ENCODE measurements around the gene NTF3. TPM values are rescaled to one million over a fixed set of nuclear protein-coding genes. Genes with fewer than 3 reads are reported as not detected.

NTF3 gene
- polyA plus RNA-seq, 1 of the 3 experiments (the other 2 are of a cell fraction), result not detected

DNA sequence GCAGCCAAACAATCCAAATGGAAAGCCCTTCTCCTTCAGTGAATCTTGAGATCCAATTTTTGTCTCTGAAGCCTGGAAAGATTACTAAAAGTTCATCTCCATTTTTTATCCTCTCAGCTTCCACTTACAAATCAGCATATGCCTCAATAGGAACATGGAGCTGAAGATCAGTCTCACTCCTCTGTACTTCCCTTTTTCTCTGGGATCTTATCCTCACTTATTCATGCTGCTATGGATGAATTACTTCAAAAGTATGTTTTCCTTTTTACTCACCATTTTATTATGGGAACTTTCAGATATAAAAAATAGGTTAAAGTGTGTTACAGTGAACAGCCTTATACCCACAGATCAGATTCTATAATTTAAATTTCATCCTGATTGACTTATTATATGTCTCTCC lies 14.4 kb upstream of the NTF3 start:
- H3K9me2 ChIP-seq, result no peaks in the 10 kb centered on the region
- H3K9ac ChIP-seq, result no peak overlapping the region
- H4K20me1 ChIP-seq (ENCODE audit: insufficient read depth), result no peaks in the 10 kb centered on the region
- ChIA-PET POLR2A (no interaction called here), CTCF (no interaction called here)
- H2AFZ ChIP-seq (ENCODE audit: low read depth), result peak overlapping the region; percentile 67; the same call in 1 of the 2 replicates
- H3K4me1 ChIP-seq (ENCODE audit: control insufficient read depth in 1 of 2, insufficient read depth in 2 of 2, low read depth in 1 of 2, low read length in 1 of 2), result no peaks in the 10 kb centered on the region; a peak in 1 of 4 replicates
- H3K4me3 ChIP-seq (ENCODE audit: low read depth in 2 of 2, low read length in 1 of 2), result no peak overlapping the region
- no peak overlapping the region for H3K4me2 ChIP-seq
- H3K79me2 ChIP-seq (ENCODE audit: insufficient read depth), result no peaks in the 10 kb centered on the region
- H3K27ac ChIP-seq (ENCODE audit: low read depth in 2 of 2, low read length in 1 of 2), result peak overlapping the region in 1 of 2 experiments; percentile 30; a peak in 2 of 4 replicates
- 0 out of 2 replicates have a peak, but pooled peaks cover 3% of the 10 kb centered on the region for H3K9me3 ChIP-seq
- peaks cover 6% of the 10 kb centered on the region for H3F3A ChIP-seq (replicated peaks; ENCODE audit: insufficient read depth)
- TF ChIP-seq, protein P1, sequence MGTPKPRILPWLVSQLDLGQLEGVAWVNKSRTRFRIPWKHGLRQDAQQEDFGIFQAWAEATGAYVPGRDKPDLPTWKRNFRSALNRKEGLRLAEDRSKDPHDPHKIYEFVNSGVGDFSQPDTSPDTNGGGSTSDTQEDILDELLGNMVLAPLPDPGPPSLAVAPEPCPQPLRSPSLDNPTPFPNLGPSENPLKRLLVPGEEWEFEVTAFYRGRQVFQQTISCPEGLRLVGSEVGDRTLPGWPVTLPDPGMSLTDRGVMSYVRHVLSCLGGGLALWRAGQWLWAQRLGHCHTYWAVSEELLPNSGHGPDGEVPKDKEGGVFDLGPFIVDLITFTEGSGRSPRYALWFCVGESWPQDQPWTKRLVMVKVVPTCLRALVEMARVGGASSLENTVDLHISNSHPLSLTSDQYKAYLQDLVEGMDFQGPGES (IDR thresholded peaks at IDR 0.05; ENCODE audit: low read depth, low read length), result no peak
- TF ChIP-seq EP300 (IDR thresholded peaks at IDR 0.05; ENCODE audit: borderline replicate concordance in 1 of 2, low read depth in 1 of 2, low read length in 1 of 2) (no peak), TEAD4 (IDR thresholded peaks at IDR 0.05; ENCODE audit: borderline replicate concordance, insufficient read depth) (no peak), MXI1 (IDR thresholded peaks at IDR 0.05; ENCODE audit: low read depth, low read length) (no peak), TCF12 (IDR thresholded peaks at IDR 0.05) (no peak), NRF1 (IDR thresholded peaks at IDR 0.05; ENCODE audit: low read depth, low read length) (no peak), SIN3A (IDR thresholded peaks at IDR 0.05; ENCODE audit: borderline replicate concordance, low read depth, low read length) (no peak), YY1 (IDR thresholded peaks at IDR 0.05; ENCODE audit: low read depth) (no peak), FOXM1 (IDR thresholded peaks at IDR 0.05; ENCODE audit: low read depth) (no peak), EZH2phosphoT487 (IDR thresholded peaks at IDR 0.05; ENCODE audit: borderline replicate concordance, low read depth) (no peak), FOXJ3 (CRISPR knock-in tag; IDR thresholded peaks at IDR 0.05) (no peak), JUND (IDR thresholded peaks at IDR 0.05) (no peak), TAF1 (IDR thresholded peaks at IDR 0.05; ENCODE audit: borderline replicate concordance, low read depth, low read length) (no peak), POLR2AphosphoS5 (IDR thresholded peaks at IDR 0.05; ENCODE audit: low read depth, low read length) (no peak)
- TF ChIP-seq, protein P2, sequence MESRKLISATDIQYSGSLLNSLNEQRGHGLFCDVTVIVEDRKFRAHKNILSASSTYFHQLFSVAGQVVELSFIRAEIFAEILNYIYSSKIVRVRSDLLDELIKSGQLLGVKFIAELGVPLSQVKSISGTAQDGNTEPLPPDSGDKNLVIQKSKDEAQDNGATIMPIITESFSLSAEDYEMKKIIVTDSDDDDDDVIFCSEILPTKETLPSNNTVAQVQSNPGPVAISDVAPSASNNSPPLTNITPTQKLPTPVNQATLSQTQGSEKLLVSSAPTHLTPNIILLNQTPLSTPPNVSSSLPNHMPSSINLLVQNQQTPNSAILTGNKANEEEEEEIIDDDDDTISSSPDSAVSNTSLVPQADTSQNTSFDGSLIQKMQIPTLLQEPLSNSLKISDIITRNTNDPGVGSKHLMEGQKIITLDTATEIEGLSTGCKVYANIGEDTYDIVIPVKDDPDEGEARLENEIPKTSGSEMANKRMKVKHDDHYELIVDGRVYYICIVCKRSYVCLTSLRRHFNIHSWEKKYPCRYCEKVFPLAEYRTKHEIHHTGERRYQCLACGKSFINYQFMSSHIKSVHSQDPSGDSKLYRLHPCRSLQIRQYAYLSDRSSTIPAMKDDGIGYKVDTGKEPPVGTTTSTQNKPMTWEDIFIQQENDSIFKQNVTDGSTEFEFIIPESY (IDR thresholded peaks at IDR 0.05; ENCODE audit: borderline replicate concordance, low read depth), result no peak
- TF ChIP-seq, protein P3, sequence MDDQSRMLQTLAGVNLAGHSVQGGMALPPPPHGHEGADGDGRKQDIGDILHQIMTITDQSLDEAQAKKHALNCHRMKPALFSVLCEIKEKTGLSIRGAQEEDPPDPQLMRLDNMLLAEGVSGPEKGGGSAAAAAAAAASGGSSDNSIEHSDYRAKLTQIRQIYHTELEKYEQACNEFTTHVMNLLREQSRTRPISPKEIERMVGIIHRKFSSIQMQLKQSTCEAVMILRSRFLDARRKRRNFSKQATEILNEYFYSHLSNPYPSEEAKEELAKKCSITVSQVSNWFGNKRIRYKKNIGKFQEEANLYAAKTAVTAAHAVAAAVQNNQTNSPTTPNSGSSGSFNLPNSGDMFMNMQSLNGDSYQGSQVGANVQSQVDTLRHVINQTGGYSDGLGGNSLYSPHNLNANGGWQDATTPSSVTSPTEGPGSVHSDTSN (IDR thresholded peaks at IDR 0.05), result no peak
- TF ChIP-seq, protein P4, sequence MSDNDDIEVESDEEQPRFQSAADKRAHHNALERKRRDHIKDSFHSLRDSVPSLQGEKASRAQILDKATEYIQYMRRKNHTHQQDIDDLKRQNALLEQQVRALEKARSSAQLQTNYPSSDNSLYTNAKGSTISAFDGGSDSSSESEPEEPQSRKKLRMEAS (IDR thresholded peaks at IDR 0.05; ENCODE audit: low read depth), result no peak
- TF ChIP-seq, protein P5, sequence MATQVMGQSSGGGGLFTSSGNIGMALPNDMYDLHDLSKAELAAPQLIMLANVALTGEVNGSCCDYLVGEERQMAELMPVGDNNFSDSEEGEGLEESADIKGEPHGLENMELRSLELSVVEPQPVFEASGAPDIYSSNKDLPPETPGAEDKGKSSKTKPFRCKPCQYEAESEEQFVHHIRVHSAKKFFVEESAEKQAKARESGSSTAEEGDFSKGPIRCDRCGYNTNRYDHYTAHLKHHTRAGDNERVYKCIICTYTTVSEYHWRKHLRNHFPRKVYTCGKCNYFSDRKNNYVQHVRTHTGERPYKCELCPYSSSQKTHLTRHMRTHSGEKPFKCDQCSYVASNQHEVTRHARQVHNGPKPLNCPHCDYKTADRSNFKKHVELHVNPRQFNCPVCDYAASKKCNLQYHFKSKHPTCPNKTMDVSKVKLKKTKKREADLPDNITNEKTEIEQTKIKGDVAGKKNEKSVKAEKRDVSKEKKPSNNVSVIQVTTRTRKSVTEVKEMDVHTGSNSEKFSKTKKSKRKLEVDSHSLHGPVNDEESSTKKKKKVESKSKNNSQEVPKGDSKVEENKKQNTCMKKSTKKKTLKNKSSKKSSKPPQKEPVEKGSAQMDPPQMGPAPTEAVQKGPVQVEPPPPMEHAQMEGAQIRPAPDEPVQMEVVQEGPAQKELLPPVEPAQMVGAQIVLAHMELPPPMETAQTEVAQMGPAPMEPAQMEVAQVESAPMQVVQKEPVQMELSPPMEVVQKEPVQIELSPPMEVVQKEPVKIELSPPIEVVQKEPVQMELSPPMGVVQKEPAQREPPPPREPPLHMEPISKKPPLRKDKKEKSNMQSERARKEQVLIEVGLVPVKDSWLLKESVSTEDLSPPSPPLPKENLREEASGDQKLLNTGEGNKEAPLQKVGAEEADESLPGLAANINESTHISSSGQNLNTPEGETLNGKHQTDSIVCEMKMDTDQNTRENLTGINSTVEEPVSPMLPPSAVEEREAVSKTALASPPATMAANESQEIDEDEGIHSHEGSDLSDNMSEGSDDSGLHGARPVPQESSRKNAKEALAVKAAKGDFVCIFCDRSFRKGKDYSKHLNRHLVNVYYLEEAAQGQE (IDR thresholded peaks at IDR 0.05; ENCODE audit: low read depth, low read length), result no peak
- TF ChIP-seq, protein P6, sequence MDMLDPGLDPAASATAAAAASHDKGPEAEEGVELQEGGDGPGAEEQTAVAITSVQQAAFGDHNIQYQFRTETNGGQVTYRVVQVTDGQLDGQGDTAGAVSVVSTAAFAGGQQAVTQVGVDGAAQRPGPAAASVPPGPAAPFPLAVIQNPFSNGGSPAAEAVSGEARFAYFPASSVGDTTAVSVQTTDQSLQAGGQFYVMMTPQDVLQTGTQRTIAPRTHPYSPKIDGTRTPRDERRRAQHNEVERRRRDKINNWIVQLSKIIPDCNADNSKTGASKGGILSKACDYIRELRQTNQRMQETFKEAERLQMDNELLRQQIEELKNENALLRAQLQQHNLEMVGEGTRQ (IDR thresholded peaks at IDR 0.05; ENCODE audit: borderline replicate concordance, low read depth, low read length), result no peak
- H3K27me3 ChIP-seq (ENCODE audit: insufficient read depth), result no peaks in the 10 kb centered on the region; the same call in 1 of the 2 replicates
- DNase-seq, result no peak
- no peaks in the 10 kb centered on the region for H3K36me3 ChIP-seq (replicated peaks in 1 of 2; ENCODE audit: control insufficient read depth in 1 of 2, insufficient read depth in 2 of 2, low read length in 1 of 2)
